ENCODE data around the gene CLEC7A. TPM values are rescaled to one million over a fixed set of nuclear protein-coding genes. Genes with fewer than 3 reads are reported as not detected.

Gene CLEC7A
- not detected in 2 replicates for total RNA-seq (2014; rRNA removed; shearing (Covaris generic); ENCODE audit: low replicate concordance)

DNA sequence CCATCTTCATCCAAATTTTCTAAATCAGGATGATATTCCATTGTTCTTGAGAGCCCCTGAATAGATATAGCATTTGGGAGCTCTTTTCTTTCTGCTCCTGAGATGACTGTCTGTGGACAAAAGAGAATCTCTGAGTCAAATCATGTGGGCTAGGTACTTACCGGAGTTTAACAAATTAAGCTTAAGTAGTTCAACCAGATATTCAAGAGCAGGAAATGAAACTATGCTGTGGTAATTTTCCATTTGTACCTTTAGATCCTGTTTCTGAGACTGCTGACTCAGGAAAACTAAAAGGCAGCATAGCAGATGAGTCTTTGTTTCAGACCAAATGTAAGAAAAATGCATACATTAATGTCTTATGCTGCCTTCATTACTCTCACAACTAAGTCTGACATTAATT, at the start of gene CLEC7A:
Gene CLEC7A, minus strand, starts transcription at position 158 of the 400 bp plus-strand sequence. Its CDS starts 117 bp downstream, at position 41.
- no peaks in the 10 kb centered on the region for H3K9me3 ChIP-seq
- no peak for DNase-seq
- H3K4me3 ChIP-seq: no peak within 1 kb of the TSS
- no peaks in the 10 kb centered on the region for H3K27me3 ChIP-seq
- no peaks in the 10 kb centered on the region for H3K36me3 ChIP-seq

DNA sequence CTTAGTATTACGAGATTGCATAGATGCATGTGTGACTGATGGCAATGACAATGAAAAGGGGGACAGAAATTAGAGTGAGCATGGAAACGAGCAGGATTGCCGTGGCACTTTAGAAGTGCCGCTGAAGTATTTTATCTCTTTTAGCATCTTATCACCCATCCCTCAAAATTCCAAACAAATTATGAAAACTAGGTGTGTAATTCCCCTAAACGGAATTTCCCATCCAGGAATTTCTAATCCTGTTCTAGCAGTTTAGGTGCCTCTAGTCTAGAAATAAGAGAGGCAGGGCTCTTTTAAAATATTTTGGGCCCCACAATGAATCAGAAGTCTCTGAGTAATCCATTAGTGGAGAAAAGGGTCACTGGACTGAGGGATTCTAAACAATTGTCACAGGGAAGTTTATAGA, 49.8 kb upstream of the CLEC7A start:
- no peaks in the 10 kb centered on the region for H3K36me3 ChIP-seq
- no peak for DNase-seq
- no peak overlapping the region for H3K4me3 ChIP-seq
- no peaks in the 10 kb centered on the region for H3K9me3 ChIP-seq
- no peaks in the 10 kb centered on the region for H3K27me3 ChIP-seq

DNA sequence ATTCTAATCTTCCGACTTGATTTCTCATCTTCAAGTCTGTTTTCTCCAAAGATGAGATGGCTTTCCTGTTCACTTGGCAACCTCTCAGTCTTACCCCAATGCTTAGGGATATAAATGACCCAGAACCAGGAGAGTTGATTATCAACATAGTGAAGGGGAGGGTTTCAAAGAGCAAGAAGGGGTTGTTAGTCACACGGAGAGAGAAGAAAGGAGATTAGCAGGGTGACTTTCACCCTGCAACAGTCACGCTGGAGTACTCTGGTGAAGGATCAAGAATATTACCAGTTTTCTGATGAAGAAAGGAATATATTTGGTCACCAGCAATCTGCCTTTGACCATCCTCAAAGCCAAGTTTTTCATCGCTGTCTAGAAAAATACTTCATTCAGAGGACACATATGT, 48.8 kb upstream of the CLEC7A start, which contains the start of gene TMEM52B:
Gene TMEM52B, plus strand, starts transcription at position 212 of the 400 bp plus-strand sequence. CDS start 543 bp downstream, outside the sequence.
- H3K27me3 ChIP-seq: no peaks in the 10 kb centered on the region
- DNase-seq: no peak
- H3K9me3 ChIP-seq: no peaks in the 10 kb centered on the region
- H3K36me3 ChIP-seq: no peaks in the 10 kb centered on the region
- no peak within 1 kb of the TSS for H3K4me3 ChIP-seq

DNA sequence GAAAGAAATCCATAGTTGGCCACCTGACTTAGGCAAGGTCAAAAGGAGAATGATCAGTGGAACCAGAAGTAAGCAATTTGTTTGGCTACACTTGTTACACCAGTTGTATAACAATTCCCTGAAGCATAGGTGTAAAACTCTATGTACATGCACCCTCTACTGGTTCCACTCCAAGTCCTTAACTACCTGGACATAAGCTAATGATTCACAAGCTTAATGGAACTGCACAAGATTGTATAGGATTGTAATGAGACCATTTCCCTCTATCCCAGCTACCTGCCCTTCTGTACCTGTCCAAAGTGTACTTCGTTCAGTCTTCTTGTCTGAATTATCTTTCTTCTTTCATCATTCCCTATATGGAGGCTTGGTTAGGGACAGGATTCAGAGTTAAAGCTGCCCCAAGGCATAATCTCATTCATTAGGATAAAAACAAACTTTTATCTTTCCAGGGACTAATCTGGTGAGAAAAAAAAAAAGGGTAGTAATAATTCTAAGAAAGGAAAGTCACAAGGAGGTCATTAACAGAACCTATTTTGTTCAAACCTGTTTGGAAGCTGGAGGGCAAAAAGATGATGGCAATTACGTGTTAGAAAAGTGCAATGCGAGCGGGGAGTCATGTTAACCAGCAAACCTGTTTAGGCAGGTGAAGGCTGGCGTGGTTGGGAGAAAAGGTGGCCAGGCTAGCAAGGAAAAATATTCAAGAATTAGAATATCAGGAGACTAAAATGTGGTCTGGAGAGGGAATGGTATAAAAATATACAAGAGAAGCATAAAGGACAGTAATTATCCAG, 46.0 kb upstream of the CLEC7A start:
- DNase-seq: no peak
- Histone ChIP-seq H3K4me3 (no peak overlapping the region), H3K9me3 (no peaks in the 10 kb centered on the region), H3K27me3 (no peaks in the 10 kb centered on the region), H3K36me3 (no peaks in the 10 kb centered on the region)

DNA sequence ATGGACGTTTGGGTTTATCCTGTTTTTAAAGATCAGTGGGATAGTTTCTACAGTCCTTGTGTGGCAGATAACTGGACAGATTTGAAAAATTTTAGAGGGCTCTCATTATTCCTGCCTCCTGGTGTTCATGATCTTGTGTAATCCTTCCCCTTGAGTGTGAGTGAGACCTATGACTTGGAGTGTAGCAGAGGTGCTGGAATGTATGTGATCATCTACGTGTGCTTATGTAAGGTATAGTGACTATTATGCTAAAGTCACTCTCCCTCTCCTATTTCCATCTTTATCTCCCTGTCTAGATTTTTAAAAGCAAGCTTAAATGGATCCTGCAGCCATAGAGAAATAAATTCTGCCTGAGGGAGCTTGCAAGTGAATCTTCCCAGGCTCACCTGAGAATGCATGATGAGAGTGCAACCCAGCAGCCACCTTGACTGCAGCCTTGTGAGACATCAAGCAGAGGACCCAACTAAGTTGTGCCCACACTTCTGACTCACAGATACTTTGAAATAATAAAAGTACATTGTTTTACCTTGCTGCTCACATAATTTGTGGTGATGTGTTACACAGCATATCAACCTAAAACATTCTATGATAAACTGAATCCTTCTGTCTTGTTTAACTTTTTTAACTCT, 45.1 kb upstream of the CLEC7A start:
- Histone ChIP-seq H3K36me3 (no peaks in the 10 kb centered on the region), H3K9me3 (no peaks in the 10 kb centered on the region), H3K4me3 (no peak overlapping the region), H3K27me3 (no peaks in the 10 kb centered on the region)
- no peak for DNase-seq

DNA sequence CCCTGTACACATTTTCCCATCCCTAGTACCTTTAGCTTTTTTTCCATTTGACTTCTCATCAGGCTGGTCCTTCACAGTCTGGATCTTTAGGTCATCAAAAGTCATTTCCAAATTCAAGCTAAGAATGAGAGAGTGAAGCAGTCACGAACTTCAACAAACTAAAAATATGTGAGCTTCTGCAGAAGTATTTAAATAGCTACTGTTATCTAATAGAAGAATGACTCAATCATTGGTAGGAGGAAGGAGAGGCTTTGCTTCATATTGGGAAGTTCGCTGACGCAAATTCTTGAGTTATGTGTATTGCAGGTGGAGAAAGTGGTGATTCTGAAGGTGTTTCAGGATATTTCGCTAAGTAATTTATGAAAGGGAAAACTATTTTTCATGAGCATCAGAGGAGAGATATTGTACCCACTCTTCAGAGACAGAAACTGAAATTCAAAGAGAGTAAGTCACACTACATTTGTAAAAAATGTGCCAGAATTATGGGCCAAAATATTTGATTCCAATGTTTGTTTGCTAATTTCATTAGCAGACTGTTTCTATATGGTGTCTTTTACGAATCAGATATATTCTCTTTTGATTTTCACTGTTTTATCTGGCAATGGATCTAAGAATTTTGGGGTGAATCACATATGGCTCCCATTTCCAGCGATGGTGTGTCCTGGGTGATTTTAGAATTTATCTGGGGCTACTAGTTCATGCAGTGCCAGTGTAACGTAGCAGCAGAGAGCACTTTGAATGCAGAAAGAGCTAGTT, 42.2 kb upstream of the CLEC7A start, which contains the start of gene OLR1:
Gene OLR1, minus strand, starts transcription at position 160 of the 756 bp plus-strand sequence. Its CDS starts 55 bp downstream, at position 105.
- Histone ChIP-seq H3K4me3 (no peak within 1 kb of the TSS), H3K36me3 (no peaks in the 10 kb centered on the region), H3K27me3 (no peaks in the 10 kb centered on the region), H3K9me3 (no peaks in the 10 kb centered on the region)
- no peak for DNase-seq

GRCh38 chr12:10170216-10170615, 40.2 kb upstream of the CLEC7A start:
- Histone ChIP-seq H3K27me3 (no peaks in the 10 kb centered on the region), H3K9me3 (no peaks in the 10 kb centered on the region), H3K4me3 (no peak overlapping the region), H3K36me3 (no peaks in the 10 kb centered on the region)
- no peak for DNase-seq

DNA sequence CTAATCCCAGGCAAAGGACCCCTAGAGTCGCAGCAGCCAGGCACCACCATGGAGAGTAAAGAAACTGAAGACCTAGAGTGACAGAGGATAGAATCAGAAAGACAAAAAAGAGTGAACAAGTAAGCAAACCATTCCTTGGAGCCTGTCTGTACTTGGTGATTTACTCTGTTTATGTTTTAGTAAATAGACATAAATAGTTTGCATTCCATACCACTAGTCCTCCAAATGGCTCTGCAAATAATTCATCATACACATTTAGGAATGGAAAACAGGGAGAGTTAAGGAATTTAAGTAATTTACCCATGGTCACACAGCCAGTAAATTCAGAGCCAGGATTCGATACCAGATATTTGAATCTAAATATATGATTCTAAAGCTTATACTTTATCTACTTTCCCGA, 39.1 kb upstream of the CLEC7A start:
- no peaks in the 10 kb centered on the region for H3K9me3 ChIP-seq
- H3K27me3 ChIP-seq: no peaks in the 10 kb centered on the region
- peak overlapping the region; percentile 25 for H3K4me3 ChIP-seq
- DNase-seq: no peak
- H3K36me3 ChIP-seq: no peaks in the 10 kb centered on the region

DNA sequence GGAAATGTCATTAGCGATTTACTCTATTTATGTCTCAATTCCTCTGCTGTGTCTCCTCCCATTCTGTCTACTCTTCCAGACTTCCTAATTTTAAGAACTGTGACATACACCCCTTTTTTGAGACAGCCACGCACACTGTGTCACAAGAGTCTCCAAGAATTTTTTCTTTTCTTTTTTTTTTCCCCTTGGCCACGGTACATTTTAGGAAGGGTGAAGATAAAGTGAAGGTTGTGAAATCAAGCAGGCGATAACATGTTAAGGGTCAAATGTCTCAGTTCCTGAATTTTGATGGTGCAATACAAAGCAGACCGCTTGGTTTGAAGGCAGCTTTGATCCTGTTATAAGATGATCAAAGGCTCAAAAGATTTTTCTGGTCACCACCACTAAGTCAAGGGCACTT, 37.6 kb upstream of the CLEC7A start:
- H3K9me3 ChIP-seq: no peaks in the 10 kb centered on the region
- no peak overlapping the region for H3K4me3 ChIP-seq
- H3K36me3 ChIP-seq: no peaks in the 10 kb centered on the region
- no peak for DNase-seq
- H3K27me3 ChIP-seq: no peaks in the 10 kb centered on the region

GRCh38 chr12:10165421-10165820, 35.4 kb upstream of the CLEC7A start:
- H3K4me3 ChIP-seq: no peak overlapping the region
- no peaks in the 10 kb centered on the region for H3K36me3 ChIP-seq
- DNase-seq: no peak

DNA sequence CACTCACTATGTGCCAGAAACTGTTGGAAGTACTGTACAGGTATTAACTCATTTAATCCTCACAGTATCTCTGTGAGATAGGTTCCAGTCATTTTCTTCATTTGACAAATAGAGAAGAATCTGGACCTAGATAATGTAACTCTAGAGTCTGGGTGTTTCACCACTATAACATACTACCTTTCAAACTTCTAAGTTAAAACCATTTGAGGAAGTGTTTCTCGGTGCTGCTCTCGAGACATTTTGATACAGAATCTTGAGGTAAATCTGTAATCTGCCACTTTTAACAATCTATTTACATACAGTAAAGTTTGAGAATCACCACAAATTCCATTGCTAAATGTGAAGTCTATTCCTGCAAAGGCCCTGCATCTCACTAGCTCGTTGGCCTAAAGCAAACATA, 33.1 kb upstream of the CLEC7A start:
- H3K36me3 ChIP-seq: no peaks in the 10 kb centered on the region
- no peaks in the 10 kb centered on the region for H3K27me3 ChIP-seq
- DNase-seq: no peak
- H3K9me3 ChIP-seq: no peaks in the 10 kb centered on the region
- H3K4me3 ChIP-seq: no peak overlapping the region

More at GRCh38 chr12:10165421-10165820, 35.4 kb upstream of the CLEC7A start:
- Histone ChIP-seq H3K9me3 (no peaks in the 10 kb centered on the region), H3K27me3 (no peaks in the 10 kb centered on the region)

DNA sequence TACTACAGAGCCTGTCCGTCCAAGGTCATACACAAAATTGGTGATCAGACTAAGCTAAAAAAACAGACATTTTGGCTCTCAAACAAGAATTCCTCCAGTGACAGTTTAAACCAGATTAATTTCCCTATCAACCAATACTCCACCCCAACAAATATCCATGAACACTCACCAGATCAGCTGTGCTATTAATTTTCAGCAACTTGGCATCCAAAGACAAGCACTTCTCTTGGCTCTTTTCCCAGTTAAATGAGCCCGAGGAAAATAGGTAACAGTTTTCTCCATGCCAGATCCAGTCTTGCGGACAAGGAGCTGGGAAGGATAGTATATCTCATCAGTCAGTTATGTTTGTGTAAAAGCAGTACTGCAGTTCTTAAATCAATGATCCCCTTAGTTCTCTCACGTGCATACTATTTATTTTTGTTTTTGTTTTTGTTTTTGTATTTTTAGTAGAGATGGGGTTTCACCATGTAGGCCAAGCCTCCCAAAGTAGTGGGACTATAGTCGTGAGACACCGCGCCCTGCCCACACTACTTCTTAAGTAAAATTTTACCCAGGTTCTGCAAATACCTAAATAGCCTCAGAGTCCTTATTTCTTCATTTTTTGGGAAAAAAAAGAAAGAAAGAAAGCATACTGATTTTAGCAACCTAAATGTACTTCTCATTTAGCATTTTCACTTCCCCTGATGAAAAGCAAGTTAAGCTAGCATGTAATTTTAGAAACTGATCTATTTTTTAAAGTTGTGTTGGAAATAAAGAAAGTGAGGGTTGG, 30.8 kb upstream of the CLEC7A start:
- H3K36me3 ChIP-seq: no peaks in the 10 kb centered on the region
- no peaks in the 10 kb centered on the region for H3K9me3 ChIP-seq
- no peaks in the 10 kb centered on the region for H3K27me3 ChIP-seq
- H3K4me3 ChIP-seq: no peak overlapping the region
- no peak for DNase-seq

DNA sequence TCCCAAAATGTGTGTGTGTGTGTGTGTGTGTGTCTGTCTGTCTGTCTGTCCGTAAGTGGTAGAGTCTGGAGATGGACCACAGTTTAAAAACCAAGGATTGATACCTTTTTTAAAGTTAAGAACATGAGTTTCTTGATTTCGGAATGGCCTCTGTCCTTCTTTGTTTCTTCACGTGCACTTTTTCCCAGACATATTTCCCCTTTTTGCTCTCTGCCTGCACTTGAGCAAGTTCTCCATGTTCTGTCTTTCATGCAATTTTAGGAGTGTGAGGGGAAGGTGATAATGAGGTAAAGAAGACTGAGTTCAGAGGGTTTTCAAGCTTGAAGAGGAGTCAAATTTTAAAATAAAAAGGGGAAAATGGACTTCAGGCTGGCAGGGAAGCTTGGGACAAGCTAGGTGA, 29.3 kb upstream of the CLEC7A start:
- Histone ChIP-seq H3K36me3 (no peaks in the 10 kb centered on the region), H3K27me3 (no peaks in the 10 kb centered on the region)
- no peak for DNase-seq

GRCh38 chr12:10158406-10158805, 28.4 kb upstream of the CLEC7A start:
- no peak overlapping the region for H3K4me3 ChIP-seq
- H3K27me3 ChIP-seq: no peaks in the 10 kb centered on the region
- DNase-seq: no peak
- no peaks in the 10 kb centered on the region for H3K9me3 ChIP-seq
- H3K36me3 ChIP-seq: no peaks in the 10 kb centered on the region

More for the DNA sequence above, 29.3 kb upstream of the CLEC7A start:
- Histone ChIP-seq H3K4me3 (no peak overlapping the region), H3K9me3 (no peaks in the 10 kb centered on the region)

DNA sequence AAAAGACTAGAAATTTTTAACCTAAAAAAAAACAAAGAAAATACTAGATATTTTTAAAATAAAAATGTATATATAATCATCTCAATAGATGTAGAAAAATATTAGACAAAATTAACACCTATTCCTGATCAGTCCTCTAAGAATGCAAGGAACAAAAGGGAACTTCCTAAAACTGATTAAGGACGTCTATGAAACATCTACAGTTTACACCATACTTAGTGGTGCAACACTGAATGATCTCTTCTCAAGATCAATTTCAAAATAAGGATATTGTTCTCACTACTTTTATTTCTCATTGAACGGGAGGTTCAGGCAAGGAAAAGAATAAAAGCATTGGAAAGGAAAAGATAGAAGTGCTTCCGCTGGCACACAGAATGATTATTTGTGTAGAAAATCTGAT, 26.0 kb upstream of the CLEC7A start:
- H3K9me3 ChIP-seq: no peaks in the 10 kb centered on the region
- H3K4me3 ChIP-seq: no peak overlapping the region
- no peaks in the 10 kb centered on the region for H3K27me3 ChIP-seq
- no peak for DNase-seq
- H3K36me3 ChIP-seq: no peaks in the 10 kb centered on the region

DNA sequence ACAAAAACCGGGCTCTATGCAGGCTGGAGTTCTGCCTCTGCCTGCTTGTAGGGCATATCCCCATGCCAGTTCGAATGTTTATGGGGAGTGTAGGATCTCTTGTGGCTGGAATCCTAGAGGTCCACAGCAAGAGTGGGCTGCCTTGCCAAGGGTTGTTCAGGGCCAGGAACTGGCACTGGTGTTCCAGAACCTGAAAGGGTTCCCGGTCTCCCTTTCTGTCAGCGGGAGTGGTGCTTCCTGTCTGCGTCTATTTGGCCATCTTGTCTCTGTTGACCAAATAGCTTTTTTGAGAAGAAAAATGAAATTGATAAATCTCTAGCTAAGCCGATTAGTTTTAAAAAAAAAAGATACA, 24.1 kb upstream of the CLEC7A start:
- no peaks in the 10 kb centered on the region for H3K36me3 ChIP-seq
- no peaks in the 10 kb centered on the region for H3K9me3 ChIP-seq
- no peak for DNase-seq
- H3K27me3 ChIP-seq: no peaks in the 10 kb centered on the region
- peak overlapping the region; percentile 39; the same call in 1 of the 2 replicates for H3K4me3 ChIP-seq

All from MG63 (cell line).